ENCODE results near the gene NBPF1. TPM values are rescaled to one million over a fixed set of nuclear protein-coding genes. Genes with fewer than 3 reads are reported as not detected.
A peak's percentile ranks its signal among the peaks of the same experiment; 100 is the strongest.
"Not testable (repeated sequence)": the region's sequence is repeated elsewhere in the genome, so short reads cannot be mapped to it uniquely, and the experiment has no call there.

Gene NBPF1
- total RNA-seq, 1 donor from 2014 or later = 100 TPM

GRCh38 chr1:16561035-16561434 is 52.3 kb downstream of the NBPF1 start:
- H3K27me3 Mint-ChIP-seq; H3K9me3 Mint-ChIP-seq (ENCODE audit: low read depth); H3K36me3 Mint-ChIP-seq (ENCODE audit: insufficient read depth); DNase-seq (ENCODE audit: low spot score, unreplicated experiment); H3K4me1 Mint-ChIP-seq (ENCODE audit: low read depth); H3K4me3 Mint-ChIP-seq (ENCODE audit: low read depth); H3K27ac Mint-ChIP-seq: not testable (repeated sequence)

- H3K9me3 Mint-ChIP-seq (ENCODE audit: low read depth); H3K27me3 Mint-ChIP-seq; DNase-seq (ENCODE audit: low spot score, unreplicated experiment); H3K4me3 Mint-ChIP-seq (ENCODE audit: low read depth); H3K36me3 Mint-ChIP-seq (ENCODE audit: insufficient read depth); H3K4me1 Mint-ChIP-seq (ENCODE audit: low read depth); H3K27ac Mint-ChIP-seq: not testable (repeated sequence)
These were observed 52.9 kb downstream of the NBPF1 start for GRCh38 chr1:16560498-16560897.

DNA sequence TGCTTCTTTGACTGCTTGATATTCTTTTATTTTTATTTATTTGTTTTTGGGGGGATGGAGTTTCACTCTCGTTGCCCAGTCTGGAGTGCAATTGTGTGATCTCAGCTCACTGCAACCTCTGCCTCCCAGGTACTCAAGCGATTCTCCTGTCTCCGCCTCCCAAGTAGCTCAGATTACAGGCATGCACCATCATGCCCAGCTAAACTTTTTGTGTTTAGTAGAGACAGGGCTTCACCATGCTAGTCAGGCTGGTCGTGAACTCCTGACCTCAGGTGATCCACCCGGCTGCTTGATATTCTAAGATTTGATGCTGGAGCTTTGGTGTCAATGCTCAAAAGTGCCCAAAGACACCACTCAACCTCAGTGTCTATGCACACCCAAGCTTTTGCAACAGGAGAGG is 53.7 kb downstream of the NBPF1 start:
- H3K4me3 Mint-ChIP-seq (ENCODE audit: low read depth); H3K4me1 Mint-ChIP-seq (ENCODE audit: low read depth); DNase-seq (ENCODE audit: low spot score, unreplicated experiment); H3K9me3 Mint-ChIP-seq (ENCODE audit: low read depth); H3K27ac Mint-ChIP-seq; H3K27me3 Mint-ChIP-seq; H3K36me3 Mint-ChIP-seq (ENCODE audit: insufficient read depth): not testable (repeated sequence)

- not testable (repeated sequence) for H3K4me3 Mint-ChIP-seq (ENCODE audit: low read depth); H3K27ac Mint-ChIP-seq; H3K36me3 Mint-ChIP-seq (ENCODE audit: insufficient read depth); H3K27me3 Mint-ChIP-seq; H3K9me3 Mint-ChIP-seq (ENCODE audit: low read depth); H3K4me1 Mint-ChIP-seq (ENCODE audit: low read depth); DNase-seq (ENCODE audit: low spot score, unreplicated experiment)
These were observed 56.3 kb downstream of the NBPF1 start for GRCh38 chr1:16557034-16557433.

DNA sequence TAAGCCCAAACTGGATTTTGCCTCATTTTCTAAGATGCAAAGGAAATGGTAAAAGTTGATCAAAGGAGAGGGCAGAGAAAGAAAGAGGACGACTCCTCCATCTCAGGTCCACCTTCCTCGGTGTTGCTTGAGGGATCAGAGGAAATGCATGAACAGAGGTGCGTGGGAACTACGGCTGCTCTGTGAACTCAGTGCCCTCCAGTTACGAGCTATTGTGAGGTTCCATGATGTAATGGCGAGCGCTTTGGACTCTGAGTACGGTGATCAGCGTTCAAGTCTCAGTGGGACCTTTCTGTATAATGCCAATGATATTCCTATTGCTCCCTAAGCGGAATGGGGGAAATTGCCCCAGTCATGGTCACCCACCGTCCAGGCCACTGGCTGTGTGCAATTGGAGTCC is 60.1 kb downstream of the NBPF1 start:
- H3K9me3 Mint-ChIP-seq (ENCODE audit: low read depth); H3K36me3 Mint-ChIP-seq (ENCODE audit: insufficient read depth); H3K4me3 Mint-ChIP-seq (ENCODE audit: low read depth); H3K27me3 Mint-ChIP-seq; DNase-seq (ENCODE audit: low spot score, unreplicated experiment); H3K4me1 Mint-ChIP-seq (ENCODE audit: low read depth); H3K27ac Mint-ChIP-seq: not testable (repeated sequence)

DNA sequence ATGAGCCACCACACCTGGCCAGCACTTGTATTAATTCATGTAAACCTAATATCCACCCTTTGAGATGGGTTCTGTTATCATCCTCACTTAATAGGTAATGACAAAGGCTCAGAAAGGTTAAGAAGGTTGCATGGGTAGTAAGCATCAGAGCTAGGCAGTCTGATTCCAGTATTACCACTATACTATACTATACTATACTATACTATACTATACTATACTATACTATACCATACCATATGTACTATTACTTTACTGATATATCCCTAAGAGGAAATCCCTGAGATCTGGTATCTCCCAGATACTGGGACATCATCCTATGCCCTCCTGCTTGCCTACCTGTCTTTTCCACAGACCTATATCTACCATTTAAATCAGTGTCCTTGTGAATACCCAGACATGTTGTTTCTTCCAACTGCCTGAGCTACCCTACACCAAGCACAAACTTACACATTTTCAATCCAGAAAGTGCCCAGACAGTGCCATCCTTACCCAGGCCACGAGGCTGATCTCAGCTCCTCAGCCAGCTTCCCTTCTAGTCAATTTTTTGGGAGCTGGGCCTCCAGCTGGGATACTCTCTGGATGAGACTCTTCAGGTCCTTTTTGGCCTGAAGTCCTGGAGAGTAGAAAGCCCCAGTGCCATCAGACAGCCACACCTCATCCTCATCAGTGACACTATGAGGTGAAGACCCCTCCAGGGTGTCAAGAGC is 63.0 kb downstream of the NBPF1 start:
- H3K36me3 Mint-ChIP-seq (ENCODE audit: insufficient read depth); H3K27ac Mint-ChIP-seq; H3K9me3 Mint-ChIP-seq (ENCODE audit: low read depth); H3K4me1 Mint-ChIP-seq (ENCODE audit: low read depth); DNase-seq (ENCODE audit: low spot score, unreplicated experiment); H3K4me3 Mint-ChIP-seq (ENCODE audit: low read depth): not testable (repeated sequence)
- peaks cover 11% of the 10 kb centered on the region for H3K27me3 Mint-ChIP-seq

- not testable (repeated sequence) for H3K27ac Mint-ChIP-seq; H3K9me3 Mint-ChIP-seq (ENCODE audit: low read depth); DNase-seq (ENCODE audit: low spot score, unreplicated experiment); H3K36me3 Mint-ChIP-seq (ENCODE audit: insufficient read depth); H3K4me3 Mint-ChIP-seq (ENCODE audit: low read depth); H3K4me1 Mint-ChIP-seq (ENCODE audit: low read depth)
- peaks cover 11% of the 10 kb centered on the region for H3K27me3 Mint-ChIP-seq
These were observed 63.8 kb downstream of the NBPF1 start for GRCh38 chr1:16549545-16549944.

- not testable (repeated sequence) for H3K27ac Mint-ChIP-seq; H3K36me3 Mint-ChIP-seq (ENCODE audit: insufficient read depth); H3K4me3 Mint-ChIP-seq (ENCODE audit: low read depth); H3K9me3 Mint-ChIP-seq (ENCODE audit: low read depth); DNase-seq (ENCODE audit: low spot score, unreplicated experiment); H3K4me1 Mint-ChIP-seq (ENCODE audit: low read depth)
- peaks cover 11% of the 10 kb centered on the region for H3K27me3 Mint-ChIP-seq
These were observed 65.7 kb downstream of the NBPF1 start for GRCh38 chr1:16547502-16548241.

DNA sequence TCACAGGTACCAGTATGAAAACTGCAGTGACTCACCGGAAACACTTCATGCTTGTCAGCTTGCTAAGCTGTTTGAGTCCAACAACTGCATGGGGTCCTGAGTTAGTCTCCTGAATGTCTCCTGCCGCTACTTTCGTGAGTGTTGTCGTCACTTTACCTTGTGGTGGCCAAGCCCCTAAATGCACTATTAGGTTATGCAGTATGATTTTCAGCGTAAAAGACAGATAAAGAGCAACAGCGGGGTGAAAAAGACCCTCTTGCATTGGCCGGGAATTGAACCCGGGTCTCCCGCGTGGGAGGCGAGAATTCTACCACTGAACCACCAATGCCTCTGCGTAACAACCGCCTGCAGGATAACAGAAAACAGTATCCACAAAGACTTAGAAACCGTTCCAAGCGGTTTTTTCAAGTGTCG is 67.7 kb downstream of the NBPF1 start:
- H3K4me1 Mint-ChIP-seq (ENCODE audit: low read depth); H3K4me3 Mint-ChIP-seq (ENCODE audit: low read depth); H3K36me3 Mint-ChIP-seq (ENCODE audit: insufficient read depth); DNase-seq (ENCODE audit: low spot score, unreplicated experiment); H3K9me3 Mint-ChIP-seq (ENCODE audit: low read depth): not testable (repeated sequence)
- Mint-ChIP-seq H3K27me3 (peaks cover 11% of the 10 kb centered on the region), H3K27ac (peak overlapping the region; percentile 96)

- DNase-seq (ENCODE audit: low spot score, unreplicated experiment); H3K4me3 Mint-ChIP-seq (ENCODE audit: low read depth); H3K36me3 Mint-ChIP-seq (ENCODE audit: insufficient read depth); H3K4me1 Mint-ChIP-seq (ENCODE audit: low read depth); H3K9me3 Mint-ChIP-seq (ENCODE audit: low read depth): not testable (repeated sequence)
- peaks cover 16% of the 10 kb centered on the region for H3K27me3 Mint-ChIP-seq
- H3K27ac Mint-ChIP-seq = peak overlapping the region; percentile 77
These were observed 72.9 kb downstream of the NBPF1 start for GRCh38 chr1:16540421-16540893.

DNA sequence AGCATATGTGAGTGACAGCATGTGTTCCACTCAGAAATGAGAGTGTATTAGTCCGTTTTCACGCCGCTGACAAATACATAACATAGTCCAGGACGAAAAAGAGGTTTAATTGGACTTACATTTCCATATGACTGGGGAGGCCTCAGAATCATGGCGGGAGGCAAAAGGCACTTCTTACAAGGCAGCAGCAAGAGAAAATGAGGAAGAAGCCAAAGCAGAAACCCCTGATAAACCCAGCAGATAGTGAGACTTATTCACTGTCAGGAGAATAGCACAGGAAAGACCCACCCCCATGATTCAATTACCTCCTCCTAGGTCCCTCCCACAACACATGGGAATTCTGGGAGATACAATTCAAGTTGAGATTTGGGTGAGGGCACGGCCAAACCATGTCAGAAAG is 75.8 kb downstream of the NBPF1 start:
- peaks cover 12% of the 10 kb centered on the region for H3K4me1 Mint-ChIP-seq (ENCODE audit: low read depth)
- H3K4me3 Mint-ChIP-seq (ENCODE audit: low read depth); H3K27ac Mint-ChIP-seq; DNase-seq (ENCODE audit: low spot score, unreplicated experiment); H3K36me3 Mint-ChIP-seq (ENCODE audit: insufficient read depth); H3K9me3 Mint-ChIP-seq (ENCODE audit: low read depth): not testable (repeated sequence)
- H3K27me3 Mint-ChIP-seq = peaks cover 34% of the 10 kb centered on the region

DNA sequence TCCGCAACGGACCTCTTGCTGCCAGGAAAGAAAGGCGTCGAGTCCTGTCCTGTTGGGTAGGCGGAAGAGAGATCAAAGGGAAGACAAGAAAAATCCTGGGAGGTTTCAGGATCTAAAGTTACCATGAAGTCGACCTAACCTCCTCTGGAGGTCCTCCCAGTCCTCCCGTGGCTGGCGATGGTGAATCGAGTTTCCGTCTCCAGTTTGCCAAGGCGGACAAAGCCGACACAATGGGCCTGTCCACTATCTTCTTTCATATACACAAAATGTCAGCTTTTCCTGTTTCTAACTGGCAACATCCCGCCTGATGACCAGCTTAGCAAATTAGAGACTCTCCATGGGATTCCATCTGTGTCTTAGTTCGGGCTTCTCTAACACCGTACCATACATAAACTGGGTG is 76.6 kb downstream of the NBPF1 start:
- not testable (repeated sequence) for DNase-seq (ENCODE audit: low spot score, unreplicated experiment); H3K4me3 Mint-ChIP-seq (ENCODE audit: low read depth); H3K36me3 Mint-ChIP-seq (ENCODE audit: insufficient read depth); H3K27ac Mint-ChIP-seq; H3K9me3 Mint-ChIP-seq (ENCODE audit: low read depth)
- Mint-ChIP-seq H3K4me1 (ENCODE audit: low read depth) (peaks cover 12% of the 10 kb centered on the region), H3K27me3 (peaks cover 42% of the 10 kb centered on the region)

DNA sequence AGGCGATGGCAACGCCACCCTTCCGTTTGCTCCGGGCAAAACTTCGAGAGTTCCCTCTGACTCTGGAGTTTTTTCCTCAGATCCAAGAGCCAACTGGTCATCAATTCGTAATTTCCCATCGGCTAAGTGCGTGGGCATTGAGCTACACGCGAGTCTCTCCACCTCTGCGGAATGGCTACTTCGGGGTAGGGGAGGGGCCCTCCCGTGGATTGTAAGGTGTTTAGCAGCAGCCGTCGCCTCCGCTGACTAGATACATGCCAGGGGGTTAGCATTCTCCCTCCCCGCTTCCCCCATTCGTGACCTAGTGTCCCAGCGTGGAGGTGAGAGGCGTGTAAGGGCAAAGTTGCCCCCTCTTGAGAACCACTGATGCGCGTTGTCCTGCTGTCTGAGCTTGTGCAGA is 77.5 kb downstream of the NBPF1 start:
- Mint-ChIP-seq H3K4me1 (ENCODE audit: low read depth) (peaks cover 12% of the 10 kb centered on the region), H3K27me3 (peaks cover 45% of the 10 kb centered on the region)
- not testable (repeated sequence) for DNase-seq (ENCODE audit: low spot score, unreplicated experiment); H3K36me3 Mint-ChIP-seq (ENCODE audit: insufficient read depth); H3K4me3 Mint-ChIP-seq (ENCODE audit: low read depth); H3K9me3 Mint-ChIP-seq (ENCODE audit: low read depth); H3K27ac Mint-ChIP-seq
